GM19463 (cell line): ENCODE data around the gene COL13A1.

Experiments used
- ATAC-seq: cut with Tn5 transposase; IDR thresholded peaks from one replicate; pipeline ENCODE4 v1.9.1; 2021; ENCODE audit warnings: mild to moderate bottlenecking, moderate library complexity; ENCODE audit not compliant: unreplicated experiment

The COL13A1 gene

GRCh38 chr10:69789164-69789576, 12.5 kb upstream of the COL13A1 start:
- ATAC-seq = no peak

GRCh38 chr10:69791812-69792211, 9.9 kb upstream of the COL13A1 start:
- ATAC-seq = no peak

- no peak for ATAC-seq
Measured at GRCh38 chr10:69792341-69792740, 9.4 kb upstream of the COL13A1 start.

- no peak for ATAC-seq
Measured at GRCh38 chr10:69794673-69795072, 7.0 kb upstream of the COL13A1 start.

- no peak for ATAC-seq
Measured at GRCh38 chr10:69795242-69795934, 6.3 kb upstream of the COL13A1 start.

GRCh38 chr10:69797959-69798358, 3.7 kb upstream of the COL13A1 start:
- no peak for ATAC-seq

- ATAC-seq = no peak
Measured at GRCh38 chr10:69800109-69800508, 1.6 kb upstream of the COL13A1 start.

GRCh38 chr10:69800665-69801064, 1.0 kb upstream of the COL13A1 start:
- no peak for ATAC-seq

- no peak for ATAC-seq
Measured at GRCh38 chr10:69801094-69801433, 642 bp upstream of the COL13A1 start.

GRCh38 chr10:69802424-69803161, 887 bp downstream of the COL13A1 start:
- ATAC-seq = no peak

GRCh38 chr10:69803809-69804208, 2.1 kb downstream of the COL13A1 start:
- ATAC-seq = no peak

- no peak for ATAC-seq
Measured at GRCh38 chr10:69804775-69805174, 3.1 kb downstream of the COL13A1 start.

GRCh38 chr10:69807122-69807521, 5.4 kb downstream of the COL13A1 start:
- ATAC-seq = no peak

- no peak for ATAC-seq
Measured at GRCh38 chr10:69807696-69808095, 6.0 kb downstream of the COL13A1 start.

GRCh38 chr10:69809318-69809717, 7.6 kb downstream of the COL13A1 start:
- no peak for ATAC-seq

- no peak for ATAC-seq
Measured at GRCh38 chr10:69810097-69810496, 8.4 kb downstream of the COL13A1 start.

GRCh38 chr10:69810675-69811397, 9.1 kb downstream of the COL13A1 start:
- ATAC-seq = no peak

- no peak for ATAC-seq
Measured at GRCh38 chr10:69813632-69814031, 11.9 kb downstream of the COL13A1 start.

- no peak for ATAC-seq
Measured at GRCh38 chr10:69814251-69814650, 12.5 kb downstream of the COL13A1 start.

- no peak for ATAC-seq
Measured at GRCh38 chr10:69815104-69815503, 13.4 kb downstream of the COL13A1 start.

- ATAC-seq = no peak
Measured at GRCh38 chr10:69816521-69816920, 14.8 kb downstream of the COL13A1 start.

GRCh38 chr10:69817078-69817581, 15.4 kb downstream of the COL13A1 start:
- ATAC-seq = no peak
